NCI-H524 treated with DMSO at 0.1 percent for 48 hours (cell line): ENCODE data around the gene EML2.
"Not testable (repeated sequence)": the region's sequence is repeated elsewhere in the genome, so short reads cannot be mapped to it uniquely, and the experiment has no call there.

Experiments
- DNase-seq: peaks from one replicate; lab custom pipeline; 2025; lab: John Stamatoyannopoulos, UW

EML2 gene

GRCh38 chr19:45638930-45639729 lies at the start of gene EML2:
Gene EML2 (minus strand): TSS chr19:45639397. CDS start chr19:45639376, 21 bp downstream.
- DNase-seq, result no peak

DNA sequence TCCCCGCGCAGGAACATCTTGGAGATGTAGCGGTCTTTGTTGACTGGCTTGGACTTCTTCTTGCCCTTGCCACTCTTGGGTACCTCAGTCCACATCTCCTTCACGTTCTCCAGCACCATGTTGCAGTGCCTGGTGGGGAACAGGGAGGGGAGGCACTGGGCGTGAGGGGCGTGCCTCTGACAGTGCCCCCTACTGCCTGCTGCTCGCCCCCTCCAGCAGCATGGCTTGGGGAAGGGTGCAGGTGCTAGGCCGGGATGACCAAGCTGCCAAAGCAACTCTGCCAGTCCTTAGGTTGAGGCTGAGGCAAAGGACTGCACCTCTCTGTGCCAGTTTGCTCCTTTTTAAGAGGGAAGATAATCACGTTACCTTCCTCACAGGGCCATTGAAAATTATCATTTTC lies 48.4 kb upstream of the EML2 start:
- no peak for DNase-seq

DNA sequence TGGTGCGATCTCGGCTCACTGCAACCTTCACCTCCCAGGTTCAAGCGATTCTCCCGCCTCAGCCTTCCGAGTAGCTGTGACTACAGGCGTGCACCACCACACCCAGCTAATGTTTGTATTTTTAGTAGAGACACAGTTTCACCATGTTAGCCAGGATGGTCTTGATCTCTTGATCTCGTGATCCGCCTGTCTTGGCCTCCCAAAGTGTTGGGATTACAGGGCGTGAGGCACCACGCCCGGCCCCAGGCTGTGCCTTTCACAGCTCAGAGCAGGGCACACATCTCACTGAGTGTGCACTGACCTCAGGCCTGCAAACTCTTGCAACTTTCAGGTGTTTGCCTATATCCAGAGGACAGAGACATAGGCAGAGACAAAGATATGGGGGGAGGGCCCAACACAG lies 45.8 kb upstream of the EML2 start:
- not testable (repeated sequence) for DNase-seq

DNA sequence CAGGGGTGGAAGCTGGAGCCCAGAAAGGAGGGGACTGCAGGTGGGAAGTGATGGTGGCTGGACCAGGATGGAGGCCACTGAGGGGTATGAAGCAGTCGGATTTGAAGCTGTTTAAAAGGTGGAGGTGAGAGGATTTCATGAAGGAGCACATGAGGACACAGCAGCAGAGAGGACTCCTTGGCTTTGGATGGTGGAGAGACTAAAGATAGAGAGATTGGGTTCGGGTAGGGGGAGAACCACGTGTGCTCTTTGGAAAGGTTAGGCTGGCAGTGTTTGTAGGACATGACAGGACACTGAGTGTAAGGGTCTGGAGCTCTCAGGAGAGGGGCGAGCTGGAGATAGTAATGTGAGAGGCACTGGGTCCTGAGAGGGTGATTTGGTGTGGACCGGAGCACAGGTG lies 43.7 kb upstream of the EML2 start:
- DNase-seq, result no peak

- no peak for DNase-seq
These were observed 42.9 kb upstream of the EML2 start for GRCh38 chr19:45682117-45682516.

DNA sequence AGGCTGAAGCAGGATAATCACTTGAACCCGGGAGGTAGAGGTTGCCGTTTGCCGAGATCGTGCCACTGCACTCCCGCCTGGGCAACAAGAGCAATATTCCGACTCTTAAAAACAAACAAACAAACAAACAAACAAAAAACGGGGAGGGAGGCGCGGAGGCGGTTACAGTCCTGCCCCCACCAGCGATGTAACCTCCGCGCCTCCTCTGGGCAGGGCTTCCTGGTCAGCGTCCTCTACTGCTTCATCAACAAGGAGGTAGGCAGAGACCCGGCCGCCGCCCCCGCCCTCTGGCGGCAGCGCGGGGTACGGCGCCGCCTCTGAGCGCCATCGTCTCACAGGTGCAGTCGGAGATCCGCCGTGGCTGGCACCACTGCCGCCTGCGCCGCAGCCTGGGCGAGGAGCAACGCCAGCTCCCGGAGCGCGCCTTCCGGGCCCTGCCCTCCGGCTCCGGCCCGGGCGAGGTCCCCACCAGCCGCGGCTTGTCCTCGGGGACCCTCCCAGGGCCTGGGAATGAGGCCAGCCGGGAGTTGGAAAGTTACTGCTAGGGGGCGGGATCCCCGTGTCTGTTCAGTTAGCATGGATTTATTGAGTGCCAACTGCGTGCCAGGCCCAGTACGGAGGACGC lies 42.3 kb upstream of the EML2 start:
- DNase-seq, result peak; percentile 3

DNA sequence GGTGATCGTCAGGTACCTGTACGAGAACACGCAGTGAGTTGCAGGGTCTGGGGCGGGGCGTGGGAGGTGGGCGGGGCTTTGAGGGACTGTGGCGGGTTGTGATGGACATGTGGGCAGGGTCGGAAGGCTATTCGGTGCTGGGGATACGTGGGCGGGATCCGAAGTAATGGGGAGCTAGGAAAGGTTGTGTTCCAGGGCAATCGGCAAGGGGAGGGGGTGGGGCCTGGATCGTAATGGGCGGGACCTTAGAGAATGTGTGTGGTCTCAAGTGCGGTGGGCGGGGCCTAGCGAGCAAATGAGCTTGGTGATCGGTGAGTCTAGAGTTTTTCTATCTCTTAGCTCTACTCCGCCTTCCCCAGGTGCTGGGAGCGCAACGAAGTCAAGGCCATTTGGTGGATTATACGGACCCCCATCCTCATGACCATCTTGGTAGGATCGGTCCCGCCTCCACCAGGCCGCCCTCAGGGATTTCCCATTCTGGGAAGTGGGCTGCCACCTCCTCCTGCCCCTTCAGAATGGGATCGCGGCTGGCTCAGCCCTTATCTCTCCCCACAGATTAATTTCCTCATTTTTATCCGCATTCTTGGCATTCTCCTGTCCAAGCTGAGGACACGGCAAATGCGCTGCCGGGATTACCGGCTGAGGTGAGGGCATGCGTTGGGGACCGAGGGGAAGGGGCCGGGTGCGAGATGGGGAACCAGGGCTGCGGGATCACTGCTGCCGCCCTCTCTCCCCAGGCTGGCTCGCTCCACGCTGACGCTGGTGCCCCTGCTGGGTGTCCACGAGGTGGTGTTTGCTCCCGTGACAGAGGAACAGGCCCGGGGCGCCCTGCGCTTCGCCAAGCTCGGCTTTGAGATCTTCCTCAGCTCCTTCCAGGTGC lies 38.4 kb upstream of the EML2 start:
- DNase-seq, result no peak

- DNase-seq, result no peak
These were observed 37.7 kb upstream of the EML2 start for GRCh38 chr19:45676851-45677263.

GRCh38 chr19:45674946-45675345 lies 35.7 kb upstream of the EML2 start:
- no peak for DNase-seq

- DNase-seq, result no peak
These were observed 31.7 kb upstream of the EML2 start for GRCh38 chr19:45670670-45671453.

- DNase-seq, result no peak
These were observed 29.2 kb upstream of the EML2 start for GRCh38 chr19:45668342-45668871.

DNA sequence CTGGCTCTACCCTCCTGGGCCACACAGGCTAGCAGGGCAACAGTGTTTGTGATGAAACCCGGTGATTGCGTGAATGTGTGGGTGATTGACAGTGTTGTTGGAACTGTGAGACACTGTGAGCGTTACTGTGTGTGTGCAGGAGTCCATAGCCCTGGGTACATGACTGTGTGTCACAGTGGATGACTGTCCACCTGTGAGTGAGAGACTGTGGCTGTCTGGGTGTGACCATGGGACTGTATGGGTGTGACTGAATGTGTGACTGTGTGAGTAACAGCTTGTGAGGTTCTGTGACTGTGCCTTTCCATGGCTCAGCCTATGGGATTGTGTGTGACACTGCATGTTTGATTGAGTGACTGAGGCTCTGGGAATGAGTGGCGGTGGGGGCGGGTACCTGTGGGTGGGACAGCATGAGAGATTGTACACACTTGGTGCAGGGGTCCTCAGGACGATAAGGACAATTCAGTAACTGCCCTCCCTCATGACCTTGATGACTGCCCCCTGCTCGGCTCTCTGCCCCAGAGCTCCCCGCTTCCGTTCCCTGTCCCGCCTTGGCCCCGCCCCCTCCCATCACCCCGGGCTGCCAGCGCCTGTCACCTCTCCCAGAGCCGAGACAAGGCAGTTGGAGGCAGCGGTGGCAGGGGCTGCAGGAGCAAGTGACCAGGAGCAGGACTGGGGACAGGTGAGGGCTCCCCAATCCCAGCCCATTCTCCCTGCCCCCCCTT lies 28.6 kb upstream of the EML2 start, which contains the start of gene GIPR:
GIPR (plus strand) TSS at position 602 of the 722 bp plus-strand sequence. CDS start 1,300 bp downstream, outside the sequence.
- no peak for DNase-seq

GRCh38 chr19:45664575-45664974 lies 25.4 kb upstream of the EML2 start:
- DNase-seq, result no peak

GRCh38 chr19:45663800-45664199 lies 24.6 kb upstream of the EML2 start:
- no peak for DNase-seq

DNA sequence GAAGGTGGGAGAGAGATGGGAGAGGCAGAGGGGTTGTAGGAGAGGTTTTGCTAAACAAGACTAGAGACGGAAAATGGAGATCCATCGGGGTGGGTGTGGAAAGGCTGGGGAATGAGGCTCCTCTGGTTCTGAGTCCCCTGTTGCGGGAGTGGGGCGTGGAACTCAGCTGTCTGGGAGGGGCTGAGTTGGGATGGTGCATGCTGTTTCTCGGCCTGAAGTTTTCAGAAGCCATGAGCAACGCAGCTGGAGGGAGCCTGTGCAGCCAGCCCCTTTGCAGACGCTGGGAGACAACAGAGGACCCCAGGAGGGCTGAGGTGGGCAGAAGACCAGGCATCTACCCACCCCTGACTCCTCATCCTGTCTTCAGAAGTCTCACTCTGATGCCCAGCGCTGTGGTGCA lies 21.4 kb upstream of the EML2 start:
- no peak for DNase-seq

- DNase-seq, result no peak
These were observed 20.0 kb upstream of the EML2 start for GRCh38 chr19:45659096-45659729.

GRCh38 chr19:45657520-45658167 lies 18.4 kb upstream of the EML2 start:
- no peak for DNase-seq

DNA sequence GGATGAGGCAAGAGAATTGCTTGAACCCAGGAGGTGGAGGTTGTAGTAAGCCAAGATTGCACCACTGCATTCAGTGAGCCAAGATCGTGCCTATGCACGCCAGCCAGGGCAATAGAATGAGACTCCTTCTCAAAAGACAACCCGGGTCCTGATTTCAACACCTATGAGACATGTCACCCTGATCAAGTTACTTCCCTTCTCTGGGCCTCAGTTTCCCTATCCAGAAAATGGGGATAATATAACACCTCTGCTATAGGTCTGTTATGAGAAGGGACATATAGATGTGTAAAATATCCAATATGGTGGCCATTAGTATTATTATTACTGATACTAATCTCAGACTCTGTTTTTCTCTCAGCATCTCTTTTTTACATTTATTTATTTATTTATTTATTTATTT lies 15.9 kb upstream of the EML2 start:
- no peak for DNase-seq

DNA sequence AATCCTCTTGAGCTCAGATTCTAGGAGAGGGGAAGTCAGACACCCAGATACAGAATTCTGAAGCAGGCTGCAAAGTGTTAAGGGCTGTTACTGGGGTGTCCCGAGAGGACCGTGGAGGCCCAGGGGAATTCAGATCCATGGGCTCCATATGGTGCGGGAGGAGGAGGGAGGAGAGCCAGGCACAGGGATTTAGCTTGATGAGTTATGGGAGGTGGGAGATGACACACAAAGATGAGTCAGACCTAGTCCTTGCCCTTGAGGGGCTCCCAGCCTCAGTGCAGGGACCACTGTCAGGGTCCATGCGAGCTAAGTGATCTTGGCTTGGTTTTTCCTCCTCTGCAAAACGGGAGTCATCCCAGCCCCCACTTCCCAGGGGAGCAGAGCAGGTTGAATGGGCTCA lies 14.4 kb upstream of the EML2 start:
- peak; percentile 84 for DNase-seq

DNA sequence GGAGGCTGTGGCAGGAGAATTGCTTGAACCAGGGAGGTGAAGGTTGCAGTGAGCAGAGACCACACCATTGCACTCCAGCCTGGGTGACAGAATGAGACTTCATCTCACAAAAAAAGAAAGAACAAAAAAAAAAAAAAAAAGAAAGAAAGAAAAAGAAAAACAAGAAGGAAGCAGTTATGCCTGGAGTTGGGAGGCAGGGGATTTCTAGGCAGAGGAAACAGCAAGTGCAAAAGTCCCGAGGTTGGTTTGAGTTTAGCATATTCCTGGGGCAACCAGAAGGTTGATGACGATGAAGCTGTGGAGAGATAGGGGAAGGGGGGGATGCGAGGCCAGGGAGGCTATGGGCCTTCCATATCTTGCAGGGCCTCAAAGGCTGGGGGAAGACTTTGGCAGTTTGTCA lies 11.5 kb upstream of the EML2 start:
- no peak for DNase-seq
